Measurements from ENCODE around the gene NAGA. TPM values are rescaled to one million over a fixed set of nuclear protein-coding genes. Genes with fewer than 3 reads are reported as not detected.
"Not testable (repeated sequence)": the region's sequence is repeated elsewhere in the genome, so short reads cannot be mapped to it uniquely, and the experiment has no call there.

The NAGA gene
- total and polyA plus RNA-seq, 5 donors from 2014 or later = 12.7 to 29.0 (median 25.1) TPM

- H3K9me3 ChIP-seq (ENCODE audit: control insufficient read depth in 2 of 2, low read length in 2 of 2) = no peaks in the 10 kb centered on the region
- no peaks in the 10 kb centered on the region for H3K9me3 Mint-ChIP-seq
- peak within 1 kb of the TSS; percentile 41 for H3K27ac ChIP-seq (ENCODE audit: insufficient read depth, low read length, poor library complexity, severe bottlenecking)
- peak within 1 kb of the TSS; percentile 15 for H3K4me3 ChIP-seq (ENCODE audit: low read depth, low read length)
- H3K4me1 ChIP-seq (ENCODE audit: control insufficient read depth, insufficient read depth, low read length, poor library complexity, severe bottlenecking) = peaks cover 56% of the 10 kb centered on the region
- no peaks in the 10 kb centered on the region for H3K36me3 Mint-ChIP-seq
- DNase-seq (peak; percentile 51 to 67 (median 54)), ATAC-seq (ENCODE audit: low read depth in 2 of 2) (no peak)
- no peaks in the 10 kb centered on the region for H3K27me3 Mint-ChIP-seq
- peak within 1 kb of the TSS; percentile 33 to 92 (median 69) for H3K27ac Mint-ChIP-seq
- H3K27me3 ChIP-seq (ENCODE audit: control insufficient read depth, insufficient read depth, low read length) = no peaks in the 10 kb centered on the region
- H3K4me1 Mint-ChIP-seq = peaks cover 0 to 53% (median 24%) of the 10 kb centered on the region in 4 donors
- peak within 1 kb of the TSS; percentile 70 to 90 (median 80) for H3K4me3 Mint-ChIP-seq
- H3K36me3 ChIP-seq (ENCODE audit: control insufficient read depth, insufficient read depth, low read length) = no peaks in the 10 kb centered on the region
These were observed 3.7 kb upstream of the NAGA start, which contains the start of gene PHETA2 for GRCh38 chr22:42074132-42074811. PHETA2 (plus strand) TSS chr22:42074248; CDS start chr22:42077294, 3,046 bp downstream.

GRCh38 chr22:42073621-42074041, 3.0 kb upstream of the NAGA start:
- H3K36me3 Mint-ChIP-seq = no peaks in the 10 kb centered on the region
- H3K4me1 Mint-ChIP-seq = peaks cover 0 to 50% (median 24%) of the 10 kb centered on the region in 4 donors
- H3K9me3 ChIP-seq (ENCODE audit: control insufficient read depth in 2 of 2, low read length in 2 of 2) = no peaks in the 10 kb centered on the region
- H3K4me1 ChIP-seq (ENCODE audit: control insufficient read depth, insufficient read depth, low read length, poor library complexity, severe bottlenecking) = peaks cover 56% of the 10 kb centered on the region
- no peaks in the 10 kb centered on the region for H3K36me3 ChIP-seq (ENCODE audit: control insufficient read depth, insufficient read depth, low read length)
- H3K27ac ChIP-seq (ENCODE audit: insufficient read depth, low read length, poor library complexity, severe bottlenecking) = peak overlapping the region; percentile 41
- H3K27ac Mint-ChIP-seq = peak overlapping the region in 2 of 3 donors; percentile 50 to 68
- no peaks in the 10 kb centered on the region for H3K9me3 Mint-ChIP-seq
- no peaks in the 10 kb centered on the region for H3K27me3 ChIP-seq (ENCODE audit: control insufficient read depth, insufficient read depth, low read length)
- no peaks in the 10 kb centered on the region for H3K27me3 Mint-ChIP-seq
- no peak overlapping the region for H3K4me3 ChIP-seq (ENCODE audit: low read depth, low read length)
- DNase-seq (no peak), ATAC-seq (ENCODE audit: low read depth in 2 of 2) (no peak)
- peak overlapping the region; percentile 70 to 90 (median 78) for H3K4me3 Mint-ChIP-seq

- H3K36me3 Mint-ChIP-seq = no peaks in the 10 kb centered on the region
- H3K27me3 ChIP-seq (ENCODE audit: control insufficient read depth, insufficient read depth, low read length) = no peaks in the 10 kb centered on the region
- ATAC-seq (ENCODE audit: low read depth in 2 of 2) (no peak), DNase-seq (no peak)
- H3K4me3 ChIP-seq (ENCODE audit: low read depth, low read length) = no peak overlapping the region
- no peaks in the 10 kb centered on the region for H3K9me3 ChIP-seq (ENCODE audit: control insufficient read depth in 2 of 2, low read length in 2 of 2)
- H3K27ac ChIP-seq (ENCODE audit: insufficient read depth, low read length, poor library complexity, severe bottlenecking) = no peak overlapping the region
- H3K36me3 ChIP-seq (ENCODE audit: control insufficient read depth, insufficient read depth, low read length) = no peaks in the 10 kb centered on the region
- H3K4me1 ChIP-seq (ENCODE audit: control insufficient read depth, insufficient read depth, low read length, poor library complexity, severe bottlenecking) = peaks cover 56% of the 10 kb centered on the region
- peaks cover 0 to 51% (median 26%) of the 10 kb centered on the region in 4 donors for H3K4me1 Mint-ChIP-seq
- no peaks in the 10 kb centered on the region for H3K9me3 Mint-ChIP-seq
- H3K27me3 Mint-ChIP-seq = no peaks in the 10 kb centered on the region
- H3K4me3 Mint-ChIP-seq = peak overlapping the region; percentile 70 to 90 (median 74)
- peak overlapping the region in 2 of 3 donors; percentile 48 to 68 for H3K27ac Mint-ChIP-seq
These were observed 2.2 kb upstream of the NAGA start for GRCh38 chr22:42072606-42073330.

- peak overlapping the region; percentile 75 for H3K4me3 ChIP-seq (ENCODE audit: low read depth, low read length)
- H3K9me3 Mint-ChIP-seq; H3K27me3 Mint-ChIP-seq; H3K36me3 ChIP-seq (ENCODE audit: control insufficient read depth, insufficient read depth, low read length); DNase-seq; H3K9me3 ChIP-seq (ENCODE audit: control insufficient read depth in 2 of 2, low read length in 2 of 2); H3K36me3 Mint-ChIP-seq; ATAC-seq (ENCODE audit: low read depth in 2 of 2); H3K27me3 ChIP-seq (ENCODE audit: control insufficient read depth, insufficient read depth, low read length): not testable (repeated sequence)
- Mint-ChIP-seq H3K27ac (peak overlapping the region; percentile 57 to 96 (median 96)), H3K4me3 (peak overlapping the region; percentile 90 to 95 (median 94)), H3K4me1 (peaks cover 0 to 54% (median 26%) of the 10 kb centered on the region in 4 donors)
- peak overlapping the region; percentile 85 for H3K27ac ChIP-seq (ENCODE audit: insufficient read depth, low read length, poor library complexity, severe bottlenecking)
- peaks cover 56% of the 10 kb centered on the region for H3K4me1 ChIP-seq (ENCODE audit: control insufficient read depth, insufficient read depth, low read length, poor library complexity, severe bottlenecking)
These were observed 896 bp upstream of the NAGA start for GRCh38 chr22:42071508-42071907.

GRCh38 chr22:42069801-42070516, 653 bp downstream of the NAGA start:
- Mint-ChIP-seq H3K36me3 (peaks cover 18% of the 10 kb centered on the region), H3K4me3 (peak overlapping the region; percentile 90 to 95 (median 94)), H3K27me3 (no peaks in the 10 kb centered on the region), H3K27ac (peak overlapping the region; percentile 43 to 96 (median 96)), H3K9me3 (no peaks in the 10 kb centered on the region), H3K4me1 (peaks cover 0 to 51% (median 29%) of the 10 kb centered on the region in 4 donors)
- ATAC-seq (ENCODE audit: low read depth in 2 of 2) (peak; percentile 2 to 5), DNase-seq (no peak)
- H3K9me3 ChIP-seq (ENCODE audit: control insufficient read depth in 2 of 2, low read length in 2 of 2) = no peaks in the 10 kb centered on the region
- peak overlapping the region; percentile 75 for H3K4me3 ChIP-seq (ENCODE audit: low read depth, low read length)
- no peaks in the 10 kb centered on the region for H3K27me3 ChIP-seq (ENCODE audit: control insufficient read depth, insufficient read depth, low read length)
- peaks cover 50% of the 10 kb centered on the region for H3K4me1 ChIP-seq (ENCODE audit: control insufficient read depth, insufficient read depth, low read length, poor library complexity, severe bottlenecking)
- H3K36me3 ChIP-seq (ENCODE audit: control insufficient read depth, insufficient read depth, low read length) = peaks cover 7% of the 10 kb centered on the region
- H3K27ac ChIP-seq (ENCODE audit: insufficient read depth, low read length, poor library complexity, severe bottlenecking) = peak overlapping the region; percentile 85

GRCh38 chr22:42068291-42068690, 2.3 kb downstream of the NAGA start:
- DNase-seq (no peak), ATAC-seq (ENCODE audit: low read depth in 2 of 2) (no peak)
- no peak overlapping the region for H3K4me3 ChIP-seq (ENCODE audit: low read depth, low read length)
- Mint-ChIP-seq H3K9me3 (no peaks in the 10 kb centered on the region), H3K36me3 (peaks cover 27% of the 10 kb centered on the region), H3K27ac (peak overlapping the region in 1 of 3 donors; percentile 38), H3K27me3 (no peaks in the 10 kb centered on the region), H3K4me1 (peaks cover 0 to 45% (median 26%) of the 10 kb centered on the region in 4 donors), H3K4me3 (peak overlapping the region in 2 of 4 donors; percentile 68 to 90)
- H3K27me3 ChIP-seq (ENCODE audit: control insufficient read depth, insufficient read depth, low read length) = no peaks in the 10 kb centered on the region
- no peak overlapping the region for H3K27ac ChIP-seq (ENCODE audit: insufficient read depth, low read length, poor library complexity, severe bottlenecking)
- peaks cover 35% of the 10 kb centered on the region for H3K4me1 ChIP-seq (ENCODE audit: control insufficient read depth, insufficient read depth, low read length, poor library complexity, severe bottlenecking)
- H3K9me3 ChIP-seq (ENCODE audit: control insufficient read depth in 2 of 2, low read length in 2 of 2) = no peaks in the 10 kb centered on the region
- H3K36me3 ChIP-seq (ENCODE audit: control insufficient read depth, insufficient read depth, low read length) = peaks cover 11% of the 10 kb centered on the region

GRCh38 chr22:42067671-42068251, 2.9 kb downstream of the NAGA start:
- no peaks in the 10 kb centered on the region for H3K9me3 Mint-ChIP-seq
- H3K36me3 Mint-ChIP-seq = peaks cover 31% of the 10 kb centered on the region
- H3K4me3 Mint-ChIP-seq = peak overlapping the region in 1 of 4 donors; percentile 6
- peaks cover 15% of the 10 kb centered on the region for H3K36me3 ChIP-seq (ENCODE audit: control insufficient read depth, insufficient read depth, low read length)
- no peak overlapping the region for H3K27ac ChIP-seq (ENCODE audit: insufficient read depth, low read length, poor library complexity, severe bottlenecking)
- H3K27me3 Mint-ChIP-seq = no peaks in the 10 kb centered on the region
- peaks cover 35% of the 10 kb centered on the region for H3K4me1 ChIP-seq (ENCODE audit: control insufficient read depth, insufficient read depth, low read length, poor library complexity, severe bottlenecking)
- no peak for DNase-seq
- no peak overlapping the region for H3K4me3 ChIP-seq (ENCODE audit: low read depth, low read length)
- ATAC-seq (ENCODE audit: low read depth in 2 of 2) = no peak
- peaks cover 0 to 41% (median 23%) of the 10 kb centered on the region in 4 donors for H3K4me1 Mint-ChIP-seq
- H3K27ac Mint-ChIP-seq = peak overlapping the region in 1 of 3 donors; percentile 38
- no peaks in the 10 kb centered on the region for H3K9me3 ChIP-seq (ENCODE audit: control insufficient read depth in 2 of 2, low read length in 2 of 2)
- H3K27me3 ChIP-seq (ENCODE audit: control insufficient read depth, insufficient read depth, low read length) = no peaks in the 10 kb centered on the region
